GM19193 (cell line): ENCODE data around the gene GAP43.

ENCODE experiments used
- POLR2A ChIP-seq: IDR thresholded peaks from 4 replicates; pipeline ENCODE4 v1.6.1; 2011; ENCODE audit not compliant: insufficient read depth, insufficient read length; ENCODE audit errors: extremely low read depth

Gene GAP43

GRCh38 chr3:115646027-115646690, 22.8 kb downstream of the GAP43 start:
- no peak for TF ChIP-seq POLR2A

- TF ChIP-seq POLR2A, result no peak
Measured at GRCh38 chr3:115648559-115648958, 25.2 kb downstream of the GAP43 start.

- no peak for TF ChIP-seq POLR2A
Measured at GRCh38 chr3:115651087-115651486, 27.8 kb downstream of the GAP43 start.

- TF ChIP-seq POLR2A, result no peak
Measured at GRCh38 chr3:115651599-115651998, 28.3 kb downstream of the GAP43 start.

- no peak for TF ChIP-seq POLR2A
Measured at GRCh38 chr3:115652738-115653137, 29.4 kb downstream of the GAP43 start.

GRCh38 chr3:115655761-115656282, 32.5 kb downstream of the GAP43 start:
- TF ChIP-seq POLR2A, result no peak

- TF ChIP-seq POLR2A, result no peak
Measured at GRCh38 chr3:115657168-115657567, 33.9 kb downstream of the GAP43 start.

GRCh38 chr3:115658032-115658336, 34.7 kb downstream of the GAP43 start:
- no peak for TF ChIP-seq POLR2A

GRCh38 chr3:115658337-115659181, 35.2 kb downstream of the GAP43 start:
- TF ChIP-seq POLR2A, result peak; percentile 61

GRCh38 chr3:115659253-115660220, 36.2 kb downstream of the GAP43 start:
- TF ChIP-seq POLR2A, result no peak

- TF ChIP-seq POLR2A, result no peak
Measured at GRCh38 chr3:115660646-115661337, 37.5 kb downstream of the GAP43 start.

- no peak for TF ChIP-seq POLR2A
Measured at GRCh38 chr3:115662356-115662755, 39.0 kb downstream of the GAP43 start.

GRCh38 chr3:115663414-115663813, 40.1 kb downstream of the GAP43 start:
- no peak for TF ChIP-seq POLR2A

GRCh38 chr3:115666081-115666480, 42.8 kb downstream of the GAP43 start:
- TF ChIP-seq POLR2A, result no peak
